ENCODE results near the gene LIPT2. TPM values are rescaled to one million over a fixed set of nuclear protein-coding genes. Genes with fewer than 3 reads are reported as not detected.

Gene LIPT2
- total RNA-seq, 4 donors from 2014 or later = 5.0 to 19.5 (median 7.3) TPM

GRCh38 chr11:74470526-74470925 lies 23.0 kb downstream of the LIPT2 start:
- Histone ChIP-seq H3K9me3 (no peaks in the 10 kb centered on the region), H3K27me3 (no peaks in the 10 kb centered on the region), H3K4me1 (no peaks in the 10 kb centered on the region), H3K27ac (no peak overlapping the region), H3K4me3 (no peak overlapping the region), H3K36me3 (no peaks in the 10 kb centered on the region)
- no peak for DNase-seq
- intact Hi-C loops (cut with DNase I; ENCODE audit: low total_unique reads) = no loop called here
- TF ChIP-seq CTCF (IDR thresholded peaks at IDR 0.05) = no peak
- no peak for TF ChIP-seq POLR2A (IDR thresholded peaks at IDR 0.05)

GRCh38 chr11:74468936-74469335 lies 24.6 kb downstream of the LIPT2 start:
- intact Hi-C loops (cut with DNase I; ENCODE audit: low total_unique reads) = no loop called here
- H3K36me3 ChIP-seq = no peaks in the 10 kb centered on the region
- no peaks in the 10 kb centered on the region for H3K9me3 ChIP-seq
- H3K27me3 ChIP-seq = no peaks in the 10 kb centered on the region
- H3K27ac ChIP-seq = no peak overlapping the region
- no peak for DNase-seq
- no peak overlapping the region for H3K4me3 ChIP-seq
- TF ChIP-seq POLR2A (IDR thresholded peaks at IDR 0.05) (no peak), CTCF (IDR thresholded peaks at IDR 0.05) (no peak)
- H3K4me1 ChIP-seq = no peaks in the 10 kb centered on the region

- no peaks in the 10 kb centered on the region for H3K36me3 ChIP-seq
- intact Hi-C loops (cut with DNase I; ENCODE audit: low total_unique reads) = no loop called here
- no peaks in the 10 kb centered on the region for H3K27me3 ChIP-seq
- H3K27ac ChIP-seq = peak overlapping the region; percentile 74 to 80
- no peaks in the 10 kb centered on the region for H3K4me1 ChIP-seq
- no peak for DNase-seq
- no peak overlapping the region for H3K4me3 ChIP-seq
- TF ChIP-seq CTCF (IDR thresholded peaks at IDR 0.05) (no peak), POLR2A (IDR thresholded peaks at IDR 0.05) (no peak)
- no peaks in the 10 kb centered on the region for H3K9me3 ChIP-seq
Measured at GRCh38 chr11:74468521-74468920, 25.0 kb downstream of the LIPT2 start.

- Histone ChIP-seq H3K27ac (peak overlapping the region; percentile 74 to 80), H3K36me3 (no peaks in the 10 kb centered on the region), H3K4me3 (no peak overlapping the region), H3K4me1 (no peaks in the 10 kb centered on the region), H3K9me3 (no peaks in the 10 kb centered on the region), H3K27me3 (no peaks in the 10 kb centered on the region)
- TF ChIP-seq POLR2A (IDR thresholded peaks at IDR 0.05) = no peak
- no peak for TF ChIP-seq CTCF (IDR thresholded peaks at IDR 0.05)
- intact Hi-C loops (cut with DNase I; ENCODE audit: low total_unique reads) = no loop called here
- DNase-seq = no peak
Measured at GRCh38 chr11:74468058-74468457, 25.5 kb downstream of the LIPT2 start.

GRCh38 chr11:74466916-74467885 lies 26.3 kb downstream of the LIPT2 start, which contains the start of gene KCNE3:
TSS of gene KCNE3 (minus strand) at chr11:74467549. CDS start at chr11:74457563, 9,986 bp downstream.
- intact Hi-C loops (cut with DNase I; ENCODE audit: low total_unique reads) = no loop called here
- TF ChIP-seq POLR2A (IDR thresholded peaks at IDR 0.05) (no peak), CTCF (IDR thresholded peaks at IDR 0.05) (no peak)
- Histone ChIP-seq H3K27me3 (no peaks in the 10 kb centered on the region), H3K27ac (peak within 1 kb of the TSS; percentile 74 to 80), H3K4me3 (peak within 1 kb of the TSS; percentile 54 to 65), H3K9me3 (no peaks in the 10 kb centered on the region), H3K36me3 (no peaks in the 10 kb centered on the region), H3K4me1 (no peaks in the 10 kb centered on the region)
- peak; percentile 66 to 68 for DNase-seq

Data from uterus (tissue), 4 donors.